Stimulated activated CD4-positive, alpha-beta T cell treated with anti-CD3 and anti-CD28 coated beads, Interleukin-1b, Interleukin-23, amount 100 ng/mL, for 4 hours (primary cell): ENCODE measurements around the gene NR2F6.
"Not testable (repeated sequence)": the region's sequence is repeated elsewhere in the genome, so short reads cannot be mapped to it uniquely, and the experiment has no call there.

ENCODE experiments used
- DNase-seq, 2 donors: peaks; one replicate each; pipeline ENCODE4 v3.0.0-alpha.2; 2020; ENCODE audit warnings: low read depth in 2 of 2

Gene NR2F6

DNA sequence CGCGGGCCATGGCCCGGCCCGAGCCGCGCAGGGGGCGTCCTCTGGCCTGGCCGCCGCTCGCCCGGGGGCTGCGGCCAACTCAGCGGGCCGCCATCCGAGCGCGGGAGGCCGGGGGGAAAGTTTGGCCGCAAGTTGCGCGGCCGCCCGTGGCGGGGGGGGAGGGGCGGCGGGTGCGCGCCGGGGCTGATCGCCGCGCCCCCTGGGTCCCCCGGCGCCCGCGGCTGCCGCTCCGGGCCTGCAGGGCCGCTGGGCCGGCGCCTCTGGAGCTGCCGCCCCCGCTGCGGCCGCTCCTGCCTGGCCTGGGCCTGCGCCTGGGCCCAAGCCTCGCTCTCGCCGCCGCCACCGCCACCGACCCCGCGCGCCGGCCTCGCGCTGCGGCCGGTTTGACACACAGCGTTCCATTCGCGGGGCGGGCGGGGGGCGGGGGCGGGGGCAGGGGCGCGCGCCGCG, at the start of gene NR2F6:
NR2F6 (minus strand) TSS at position 385 of the 450 bp plus-strand sequence. CDS start 699 bp downstream, outside the sequence.
- no peak for DNase-seq

DNA sequence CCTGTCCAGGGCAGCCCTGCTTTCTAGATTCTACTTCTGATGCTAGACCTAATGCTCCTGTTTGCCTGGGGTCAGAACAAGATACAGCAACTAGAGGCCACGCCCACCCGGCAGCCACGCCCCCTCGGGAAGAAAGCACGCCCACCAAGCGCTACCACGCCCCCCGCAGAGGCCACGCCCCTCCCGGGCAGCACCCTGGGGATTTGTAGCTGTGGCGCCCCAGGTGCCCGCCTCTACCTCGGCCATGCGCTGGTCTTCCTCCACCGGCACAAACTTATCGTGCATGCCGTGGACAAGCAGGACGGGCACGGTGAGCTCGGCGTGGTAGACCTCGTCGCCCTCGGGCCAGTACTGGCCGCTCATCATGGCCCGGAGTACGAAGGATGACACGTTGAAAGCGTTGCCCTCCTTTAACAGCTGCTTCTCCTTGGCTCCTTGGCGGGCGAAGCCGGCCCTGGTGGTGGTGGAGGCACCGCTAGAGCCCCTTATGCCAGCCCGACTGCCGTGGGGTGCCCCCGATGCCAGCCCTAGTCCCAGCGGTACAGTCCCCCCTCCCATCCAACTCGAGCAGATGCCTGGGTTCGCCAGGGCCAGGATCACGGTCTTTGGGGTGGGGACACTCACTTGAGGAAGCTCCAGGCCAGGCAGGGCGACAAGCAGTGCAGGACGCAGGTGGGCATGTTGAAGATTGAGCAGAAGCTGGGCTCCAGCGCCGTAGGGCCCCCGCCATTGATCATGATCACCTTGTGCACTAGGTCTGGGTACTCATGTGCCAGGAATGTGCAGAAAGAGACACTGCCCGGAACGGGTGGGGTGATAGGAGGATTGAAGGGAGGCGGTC, 48.6 kb upstream of the NR2F6 start:
- DNase-seq = peak; percentile 26 to 47

DNA sequence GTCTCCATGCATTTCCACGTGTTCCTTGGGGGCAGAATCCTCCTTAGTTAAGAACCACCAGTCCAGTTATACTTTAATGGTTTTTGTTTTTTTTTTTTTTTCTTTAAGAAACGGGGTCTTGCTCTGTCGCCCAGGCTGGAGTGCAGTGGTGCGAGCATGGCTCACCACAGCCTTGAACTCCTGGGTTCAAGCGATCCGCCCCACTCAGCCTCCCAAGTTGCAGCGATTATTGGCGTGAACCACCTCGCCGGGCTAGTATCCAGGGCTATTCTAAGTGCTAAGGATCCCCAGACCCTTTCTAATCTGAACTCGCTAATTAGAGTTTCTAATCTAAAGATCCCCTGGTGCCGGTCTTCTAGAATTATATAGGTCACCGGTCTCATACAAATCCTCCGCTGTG, 47.9 kb upstream of the NR2F6 start:
- DNase-seq = no peak

DNA sequence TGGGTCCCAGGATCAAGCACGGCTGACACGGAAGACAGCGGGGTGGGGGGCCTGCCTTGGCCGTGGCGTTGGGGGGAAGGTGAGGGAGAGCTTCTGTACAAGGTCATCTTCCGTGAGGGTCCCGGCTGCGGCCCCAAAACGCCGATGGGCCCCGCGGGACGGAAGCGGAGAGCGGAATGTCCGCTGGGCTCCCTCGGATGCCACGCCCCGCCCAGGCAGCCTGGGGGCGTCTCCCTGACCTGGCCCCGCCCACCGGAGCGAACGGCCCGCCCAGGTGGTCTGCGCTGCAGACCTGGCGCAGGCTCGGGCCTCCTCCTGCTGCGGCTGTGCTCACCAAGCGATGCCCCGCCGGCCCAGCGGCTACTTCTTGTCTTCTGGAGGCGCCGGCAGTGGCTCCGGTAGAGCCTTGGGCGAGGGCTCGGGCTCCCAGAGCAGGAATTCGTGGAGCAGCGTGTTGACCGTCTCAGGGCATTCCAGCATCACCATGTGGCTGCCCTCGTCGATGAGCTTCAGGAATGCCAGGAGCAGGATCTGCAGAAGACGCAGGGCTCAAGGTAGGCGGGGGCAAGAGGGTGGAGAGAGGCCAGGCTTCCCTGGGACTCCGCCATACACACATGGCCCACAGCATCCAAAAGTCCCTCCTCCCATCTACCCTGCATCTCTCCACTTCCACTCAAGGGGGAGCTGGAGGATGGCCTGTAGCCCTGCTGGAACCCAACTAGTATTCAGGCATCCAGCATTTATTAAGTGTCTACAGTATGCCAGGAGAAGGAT, 46.8 kb upstream of the NR2F6 start:
- DNase-seq = peak; percentile 72 to 82

DNA sequence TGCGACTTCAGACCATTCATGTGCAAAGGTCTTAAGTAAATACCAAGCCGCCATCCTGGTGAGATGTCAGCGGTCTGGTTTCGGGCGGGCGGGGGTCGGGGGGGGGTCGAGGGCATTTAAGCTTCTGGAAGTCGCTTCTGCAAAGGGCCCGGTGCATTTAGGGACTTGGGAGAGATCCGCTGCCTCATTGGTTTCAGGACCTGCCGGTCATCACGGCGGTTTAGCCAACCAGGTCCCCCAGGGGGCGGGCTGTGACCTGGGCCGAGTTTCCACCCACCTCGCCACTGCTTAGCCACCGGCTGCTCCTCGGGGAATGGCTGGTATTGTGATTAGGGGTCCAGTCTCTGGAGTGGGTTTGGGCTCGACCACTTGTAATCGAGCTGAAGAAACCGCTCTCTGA, 43.8 kb upstream of the NR2F6 start:
- DNase-seq = peak in 1 of 2 donors; percentile 35

DNA sequence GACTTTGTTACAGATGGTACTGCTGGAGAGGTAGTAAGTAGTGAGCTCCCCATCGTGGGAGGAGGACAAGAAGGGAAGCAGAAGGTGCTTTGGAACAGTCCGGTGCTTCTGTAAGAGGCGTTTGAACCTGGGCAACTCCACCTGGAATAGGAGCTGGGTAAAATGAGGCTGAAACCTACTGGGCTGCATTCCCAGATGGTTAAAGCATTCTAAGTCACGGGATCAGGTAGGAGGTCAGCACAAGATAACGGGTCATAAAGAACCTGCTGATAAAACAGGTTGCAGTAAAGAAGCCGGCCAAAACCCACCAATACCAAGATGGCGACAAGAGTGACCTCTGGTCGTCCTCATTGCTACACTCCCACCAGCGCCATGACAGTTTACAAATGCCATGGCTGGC, 41.0 kb upstream of the NR2F6 start:
- DNase-seq = no peak

DNA sequence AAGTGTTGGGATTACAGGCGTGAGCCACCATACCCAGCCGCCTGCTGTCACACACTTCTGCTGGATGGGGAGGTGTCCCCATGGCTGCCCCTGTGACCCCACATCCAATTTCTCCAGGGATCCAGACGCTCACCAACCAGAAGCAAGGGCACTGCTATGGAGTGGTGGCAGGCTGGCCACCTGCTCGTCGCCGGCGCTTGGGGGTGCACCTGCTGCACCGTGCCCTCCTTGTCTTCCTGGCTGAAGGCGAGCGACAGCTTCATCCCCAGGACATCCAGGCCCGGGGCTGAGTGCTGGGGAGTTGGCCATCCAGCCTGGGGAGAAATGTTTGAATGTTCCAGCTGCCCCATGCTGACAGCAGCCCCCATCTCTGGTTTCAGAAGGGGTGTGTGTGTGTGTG, 40.5 kb upstream of the NR2F6 start:
- DNase-seq = no peak

DNA sequence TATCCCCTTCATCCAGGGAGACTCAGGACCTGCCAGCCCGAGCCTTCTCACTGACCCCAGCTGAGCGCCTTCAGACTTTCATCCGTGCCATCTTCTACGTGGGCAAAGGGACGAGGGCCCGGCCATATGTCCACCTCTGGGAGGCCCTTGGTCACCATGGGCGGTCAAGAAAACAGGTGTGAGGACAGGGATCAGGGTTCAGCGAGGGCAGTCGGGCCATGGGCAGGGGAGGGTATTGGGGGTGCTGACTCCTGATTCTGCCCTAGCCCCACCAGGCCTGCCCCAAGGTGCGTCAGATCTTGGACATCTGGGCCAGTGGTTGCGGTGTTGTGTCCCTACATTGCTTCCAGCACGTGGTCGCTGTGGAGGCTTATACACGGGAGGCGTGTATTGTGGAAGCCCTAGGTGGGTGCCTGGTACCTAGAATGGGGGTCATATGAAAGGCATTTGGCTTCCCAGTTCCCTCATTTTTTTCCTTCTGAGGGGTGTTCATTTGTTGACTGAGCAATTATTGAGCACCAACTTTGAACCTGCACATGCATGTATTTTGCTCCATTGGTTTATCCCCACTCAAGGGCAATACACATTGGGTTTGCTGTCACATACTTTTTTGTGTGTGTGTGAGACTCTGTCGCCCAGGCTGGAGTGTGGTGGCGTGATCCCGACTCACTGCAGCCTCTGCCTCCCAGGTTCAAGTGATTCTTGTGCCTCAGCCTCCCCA, 39.9 kb upstream of the NR2F6 start:
- no peak for DNase-seq

DNA sequence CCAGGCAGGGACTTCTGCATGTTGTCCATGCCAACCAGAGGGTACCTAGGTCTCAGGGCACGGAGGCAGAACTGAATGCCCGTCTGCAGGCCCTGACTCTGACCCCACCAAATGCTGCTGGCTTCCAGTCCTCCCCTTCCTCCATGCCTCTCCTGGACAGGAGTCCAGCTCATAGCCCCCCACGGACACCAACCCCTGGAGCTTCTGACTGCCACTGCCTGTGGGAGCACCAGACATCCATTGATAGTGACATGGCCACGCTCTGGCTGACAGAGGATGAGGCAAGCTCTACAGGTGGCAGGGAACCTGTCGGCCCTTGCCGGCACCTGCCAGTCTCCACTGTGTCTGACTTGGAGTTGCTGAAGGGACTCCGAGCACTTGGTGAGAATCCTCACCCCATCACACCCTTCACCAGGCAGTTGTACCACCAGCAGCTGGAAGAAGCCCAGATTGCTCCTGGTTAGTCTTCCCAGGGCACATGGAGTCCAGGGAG, 37.8 kb upstream of the NR2F6 start:
- DNase-seq = no peak

DNA sequence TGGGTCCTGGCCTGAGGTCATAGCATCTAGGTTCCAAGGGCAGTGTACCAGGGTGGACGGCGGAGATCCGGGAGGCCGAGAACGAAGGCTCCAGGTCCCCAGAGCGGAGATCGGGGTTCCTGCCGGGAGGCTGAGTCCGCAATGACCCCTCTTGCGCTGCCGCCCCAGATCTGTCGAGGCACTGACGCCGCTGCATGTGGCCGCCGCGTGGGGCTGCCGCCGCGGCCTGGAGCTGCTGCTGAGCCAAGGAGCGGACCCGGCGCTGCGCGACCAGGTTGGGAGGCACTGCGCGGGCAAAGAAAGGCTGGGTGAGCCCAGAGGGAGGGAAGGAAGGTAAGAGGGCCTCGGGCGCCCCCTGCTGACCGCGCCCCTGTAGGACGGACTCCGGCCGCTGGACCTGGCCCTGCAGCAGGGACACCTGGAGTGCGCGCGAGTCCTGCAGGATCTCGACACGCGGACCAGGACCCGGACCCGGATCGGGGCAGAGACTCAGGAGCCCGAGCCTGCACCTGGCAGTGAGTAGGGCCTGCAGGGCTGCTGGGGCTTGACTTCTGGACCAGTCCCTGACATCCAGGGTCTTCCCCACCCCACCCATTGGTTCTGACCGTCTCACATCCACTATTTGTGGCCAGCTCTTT, 36.9 kb upstream of the NR2F6 start:
- DNase-seq = peak; percentile 71 to 76

DNA sequence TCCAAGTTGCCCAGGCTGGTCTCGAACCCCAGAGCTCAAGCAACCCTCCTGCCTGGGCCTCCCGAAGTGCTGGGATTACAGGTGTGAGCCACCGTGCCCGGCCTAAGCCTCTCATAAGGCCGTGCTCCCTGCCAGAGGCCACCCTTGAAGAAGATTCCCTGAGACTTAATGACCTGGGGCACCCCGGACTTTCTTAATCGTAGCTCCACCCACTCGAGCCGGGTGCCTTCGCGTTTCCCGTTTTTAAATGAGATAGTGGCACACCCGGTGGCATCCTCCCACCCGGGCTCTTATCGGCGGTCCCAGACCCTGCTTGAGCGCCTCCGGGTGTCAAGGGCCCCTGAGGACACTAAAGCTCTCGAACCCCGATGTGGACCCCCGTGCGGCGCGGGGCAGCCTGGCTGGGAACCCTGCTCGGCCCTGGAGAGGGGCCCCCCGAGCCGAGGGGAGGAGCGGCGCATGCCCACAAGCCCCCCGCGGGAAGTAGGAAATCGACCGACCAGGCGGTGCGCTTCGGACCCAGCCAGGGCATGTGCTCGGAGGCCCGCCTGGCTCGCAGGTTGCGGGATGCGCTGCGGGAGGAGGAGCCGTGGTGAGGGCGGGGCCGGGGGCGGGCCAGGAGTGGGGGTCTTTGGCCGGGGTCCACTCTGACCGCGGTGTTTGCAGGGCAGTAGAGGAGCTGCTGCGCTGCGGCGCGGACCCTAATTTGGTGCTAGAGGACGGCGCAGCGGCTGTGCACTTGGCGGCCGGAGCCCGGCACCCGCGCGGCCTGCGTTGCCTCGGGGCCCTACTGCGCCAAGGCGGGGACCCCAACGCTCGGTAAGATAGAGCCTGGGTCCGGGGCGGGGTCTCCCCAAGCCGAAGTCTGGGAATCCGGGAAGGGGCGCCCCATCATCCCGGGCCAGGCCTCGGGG, 35.9 kb upstream of the NR2F6 start, which contains the start of gene ANKLE1:
ANKLE1 (plus strand) TSS at position 511 of the 914 bp plus-strand sequence; CDS start at position 531, 20 bp downstream.
- DNase-seq = peak in 1 of 2 donors; percentile 50

DNA sequence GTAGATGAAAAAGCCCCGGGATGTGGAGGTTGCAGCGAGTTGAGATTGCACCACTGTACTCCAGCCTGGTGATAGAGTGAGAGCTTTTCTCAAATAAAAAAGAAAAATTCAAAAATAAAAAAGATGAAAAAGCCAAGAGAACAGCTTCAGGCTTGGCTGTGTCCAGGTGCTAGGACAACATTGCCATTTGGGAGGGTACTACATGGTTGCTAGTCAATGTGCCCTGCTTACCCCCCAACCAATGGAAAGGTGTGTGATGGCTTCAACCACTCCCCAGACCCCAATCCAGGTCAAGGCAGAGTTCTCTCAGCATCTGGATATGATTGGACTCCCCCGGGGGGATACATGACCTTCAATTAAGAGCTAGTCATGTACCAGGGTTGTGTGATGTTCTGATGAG, 33.7 kb upstream of the NR2F6 start:
- no peak for DNase-seq

DNA sequence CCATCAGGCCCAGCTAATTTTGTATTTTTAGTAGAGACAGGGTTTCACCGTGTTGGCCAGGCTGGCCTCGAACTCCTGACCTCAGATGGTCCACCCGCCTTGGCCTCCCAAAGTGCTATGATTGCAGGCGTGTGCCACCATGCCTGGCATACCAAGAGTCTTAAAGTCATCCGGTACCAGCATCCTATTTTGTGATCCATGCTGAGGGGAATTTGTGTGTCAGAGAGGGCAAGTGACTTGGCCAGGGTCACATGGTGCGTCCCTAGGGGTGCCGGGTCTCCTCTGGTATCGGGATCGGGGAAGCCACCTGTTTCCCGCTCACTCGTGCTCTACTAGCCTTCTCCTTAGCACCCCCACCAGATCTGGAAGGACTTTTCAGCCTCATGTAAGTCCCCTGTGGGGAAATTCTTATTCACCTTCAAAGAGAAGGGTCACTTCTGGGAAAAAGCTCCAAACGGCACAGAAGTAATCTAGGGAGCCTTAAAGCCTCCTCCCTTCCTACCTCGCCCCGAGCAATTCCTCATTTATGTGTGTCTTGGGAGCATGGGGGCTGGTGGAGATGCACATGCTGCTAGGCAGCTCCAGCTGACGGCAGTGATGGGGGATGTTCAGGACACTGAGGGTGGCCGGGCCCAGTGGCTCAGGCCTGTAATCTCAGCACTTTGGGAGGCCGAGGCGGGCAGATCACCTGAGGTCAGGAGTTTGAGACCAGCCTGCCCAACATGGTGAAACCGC, 29.9 kb upstream of the NR2F6 start:
- no peak for DNase-seq

DNA sequence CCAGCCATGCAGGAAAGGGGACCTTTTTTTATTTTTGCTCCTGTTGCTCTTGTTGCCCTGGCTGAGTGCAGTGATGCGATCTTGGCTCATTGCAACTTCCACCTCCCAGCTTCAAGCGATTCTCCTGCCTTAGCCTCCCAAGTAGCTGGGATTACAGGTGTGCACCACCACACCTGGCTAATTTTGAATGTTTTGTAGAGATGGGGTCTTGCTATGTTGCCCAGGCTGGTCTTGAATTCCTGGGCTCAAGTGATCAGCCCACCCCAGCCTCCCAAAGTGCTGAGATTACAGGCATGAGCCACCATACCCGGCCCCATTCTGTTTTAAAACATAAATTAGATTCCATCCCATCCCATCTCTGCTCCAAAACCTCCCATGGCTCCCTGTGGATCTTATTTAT, 29.2 kb upstream of the NR2F6 start:
- not testable (repeated sequence) for DNase-seq

DNA sequence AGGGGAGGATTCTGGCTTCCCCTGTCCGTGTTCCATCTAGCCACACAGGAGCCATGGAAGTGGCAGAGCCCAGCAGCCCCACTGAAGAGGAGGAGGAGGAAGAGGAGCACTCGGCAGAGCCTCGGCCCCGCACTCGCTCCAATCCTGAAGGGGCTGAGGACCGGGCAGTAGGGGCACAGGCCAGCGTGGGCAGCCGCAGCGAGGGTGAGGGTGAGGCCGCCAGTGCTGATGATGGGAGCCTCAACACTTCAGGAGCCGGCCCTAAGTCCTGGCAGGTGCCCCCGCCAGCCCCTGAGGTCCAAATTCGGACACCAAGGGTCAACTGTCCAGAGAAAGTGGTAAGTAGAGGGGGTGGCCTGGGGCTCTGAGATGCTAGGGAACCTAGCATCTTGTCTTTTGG, 23.0 kb upstream of the NR2F6 start:
- DNase-seq = no peak

DNA sequence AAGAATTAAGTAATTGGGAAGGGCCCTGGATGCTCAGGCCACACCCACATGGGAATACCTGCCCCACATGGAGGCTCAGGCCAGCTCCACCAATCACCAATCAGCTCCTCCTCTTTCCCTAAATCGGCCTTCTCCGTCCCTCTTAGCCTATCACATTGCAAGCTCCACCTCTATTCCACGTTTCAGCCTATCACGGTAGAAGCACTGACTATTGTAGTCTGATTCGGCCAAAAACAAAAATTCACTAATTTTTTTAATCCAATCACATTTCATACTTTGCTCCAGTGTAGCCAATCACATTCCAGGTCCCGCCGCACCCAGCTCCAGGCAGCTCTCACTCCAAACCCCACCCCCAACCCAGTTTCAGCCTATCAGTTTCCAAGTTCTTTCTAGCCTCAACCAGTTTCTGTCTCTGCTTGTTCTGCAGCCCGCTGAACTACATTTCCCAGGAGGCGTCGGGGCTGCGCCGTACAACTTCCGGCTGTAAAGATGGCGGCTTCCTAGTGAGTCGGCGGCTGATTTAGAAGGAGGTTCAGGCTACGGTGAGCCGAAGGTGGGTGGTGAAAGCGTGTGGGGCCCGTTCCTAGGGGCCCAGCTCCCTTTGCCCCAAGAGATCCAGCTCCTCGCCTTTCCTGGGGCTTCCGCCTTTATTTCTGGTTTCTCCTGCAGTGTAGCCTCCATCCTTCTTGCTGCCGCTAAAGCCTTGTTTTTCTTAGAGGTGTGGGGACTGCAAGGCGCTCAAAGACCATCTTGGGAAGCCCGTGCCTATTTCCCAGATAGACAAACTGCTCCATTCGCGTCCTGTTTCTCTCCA, 21.5 kb upstream of the NR2F6 start, which contains the start of gene BABAM1:
BABAM1 (plus strand) TSS at position 469 of the 814 bp plus-strand sequence. CDS start 1,364 bp downstream, outside the sequence.
- DNase-seq = peak; percentile 78 to 90

DNA sequence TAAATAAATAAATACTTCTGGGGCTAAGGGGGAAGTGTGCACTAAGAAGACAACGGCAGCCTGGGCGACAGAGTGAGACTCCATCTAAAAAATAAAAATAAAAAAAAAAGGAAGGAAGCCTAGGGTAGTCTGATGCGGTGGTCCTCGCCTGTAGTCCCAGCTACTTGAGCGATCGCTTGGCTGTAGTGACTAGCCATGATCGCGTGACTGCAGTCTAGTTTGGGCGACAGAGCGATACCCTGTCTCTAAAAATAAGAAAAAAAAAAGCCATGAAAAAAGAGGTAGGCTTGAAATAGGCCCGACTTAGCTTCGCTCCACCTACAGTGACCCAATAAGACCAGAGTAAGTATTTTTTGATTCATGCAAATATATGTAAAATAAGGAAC, 20.9 kb upstream of the NR2F6 start:
- no peak for DNase-seq

DNA sequence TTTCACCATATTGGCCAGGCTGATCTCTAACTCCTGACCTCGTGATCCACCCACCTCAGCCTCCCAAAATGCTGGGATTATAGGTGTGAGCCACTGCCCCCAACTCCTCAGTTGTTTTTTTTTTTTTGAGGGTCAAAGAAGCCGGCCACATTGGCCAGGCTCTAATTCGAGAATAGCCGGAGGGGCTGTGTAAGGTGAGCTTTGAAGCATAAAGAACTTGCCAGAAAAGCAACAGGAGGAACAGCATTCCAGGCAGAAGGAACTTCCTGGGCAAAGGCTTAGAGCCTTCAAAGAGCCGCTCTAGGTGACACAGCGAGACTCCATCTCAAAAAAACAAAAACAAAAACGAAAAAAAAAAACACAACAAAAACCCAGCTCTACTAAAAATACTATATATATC, 20.3 kb upstream of the NR2F6 start:
- DNase-seq = no peak

DNA sequence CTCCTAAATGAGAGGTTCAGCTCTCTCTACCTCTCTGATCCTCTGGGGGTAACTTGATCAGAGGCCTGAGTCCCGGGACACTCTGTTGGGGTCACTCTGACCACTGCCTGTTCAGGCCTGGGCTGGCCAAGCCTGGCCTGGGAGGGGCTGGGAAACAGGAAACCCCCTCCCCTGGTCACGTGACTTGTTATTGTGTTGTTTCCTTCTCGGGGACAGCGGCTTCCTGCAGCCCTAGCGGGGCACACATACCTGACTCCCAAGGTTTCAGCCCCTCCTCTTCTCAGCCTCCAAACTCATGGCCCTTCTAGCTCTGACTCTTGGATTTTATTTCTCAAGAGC, 18.9 kb upstream of the NR2F6 start, which contains the start of gene USHBP1:
USHBP1 (minus strand) TSS at position 105 of the 339 bp plus-strand sequence. CDS start 446 bp downstream, outside the sequence.
- DNase-seq = no peak
